Activated CD4-positive, CD25-positive, alpha-beta regulatory T cell treated with anti-CD3 and anti-CD28 coated beads, Interleukin-2, amount 50 U/mL, for 24 hours (primary cell): ENCODE data around the gene LBX1.

Experiments
- ATAC-seq, 2 donors: fragments of 150-1000 bp; cut with Tn5 transposase; one replicate each; pipeline ENCODE4 v1.10.0; 2021; ENCODE audit warnings: mild to moderate bottlenecking in 1 of 2, moderate library complexity in 1 of 2

LBX1 gene, protein sequence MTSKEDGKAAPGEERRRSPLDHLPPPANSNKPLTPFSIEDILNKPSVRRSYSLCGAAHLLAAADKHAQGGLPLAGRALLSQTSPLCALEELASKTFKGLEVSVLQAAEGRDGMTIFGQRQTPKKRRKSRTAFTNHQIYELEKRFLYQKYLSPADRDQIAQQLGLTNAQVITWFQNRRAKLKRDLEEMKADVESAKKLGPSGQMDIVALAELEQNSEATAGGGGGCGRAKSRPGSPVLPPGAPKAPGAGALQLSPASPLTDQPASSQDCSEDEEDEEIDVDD

DNA sequence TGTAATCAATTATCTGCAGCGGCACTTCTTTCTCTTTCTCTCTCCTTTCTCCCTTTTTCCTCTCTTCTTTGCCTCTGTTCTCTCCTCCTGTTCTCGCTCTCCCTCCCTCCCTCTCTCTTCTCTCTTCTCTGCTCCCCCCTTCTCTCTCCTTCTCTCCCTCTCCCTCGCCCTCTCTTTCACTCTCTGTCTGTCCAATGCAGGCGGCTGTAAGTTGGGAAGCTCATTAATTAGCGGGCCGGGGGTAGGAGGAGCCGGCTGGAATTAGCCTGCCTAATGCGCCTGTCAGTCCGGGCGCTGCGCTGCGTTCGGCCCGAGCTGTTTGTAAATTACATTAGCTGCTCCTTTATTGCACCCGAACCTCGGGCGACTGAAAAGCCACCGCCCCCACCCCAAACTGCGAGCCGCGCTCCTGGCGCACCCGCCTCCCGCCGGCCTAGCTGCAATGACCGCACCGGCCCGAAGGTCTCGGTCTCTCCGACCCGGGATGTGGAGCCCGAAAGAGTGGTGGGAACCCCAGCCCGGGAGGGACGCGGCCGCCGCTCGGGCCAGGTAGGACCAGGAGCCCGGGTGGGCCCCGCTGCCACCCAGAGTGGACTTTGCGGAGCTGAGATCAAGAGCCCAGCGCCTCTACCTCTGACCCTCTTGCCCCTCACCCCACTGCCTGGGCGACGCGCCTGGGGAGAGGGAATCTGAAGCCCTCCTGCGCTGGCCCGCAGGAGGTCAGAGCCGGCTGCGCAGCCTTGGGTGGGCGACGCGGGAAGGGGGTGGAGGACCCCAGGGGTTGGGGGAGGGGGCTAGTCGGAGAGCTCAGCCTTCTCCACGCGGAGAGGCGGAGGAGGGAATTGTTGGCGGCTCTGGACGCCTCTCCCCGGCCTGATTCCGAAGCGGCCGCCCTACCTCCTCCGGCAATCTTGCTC, at the start of gene LBX1:
Gene LBX1 (minus strand): TSS at position 198 of the 917 bp plus-strand sequence. CDS start 648 bp downstream, outside the sequence.
- no peak for ATAC-seq

DNA sequence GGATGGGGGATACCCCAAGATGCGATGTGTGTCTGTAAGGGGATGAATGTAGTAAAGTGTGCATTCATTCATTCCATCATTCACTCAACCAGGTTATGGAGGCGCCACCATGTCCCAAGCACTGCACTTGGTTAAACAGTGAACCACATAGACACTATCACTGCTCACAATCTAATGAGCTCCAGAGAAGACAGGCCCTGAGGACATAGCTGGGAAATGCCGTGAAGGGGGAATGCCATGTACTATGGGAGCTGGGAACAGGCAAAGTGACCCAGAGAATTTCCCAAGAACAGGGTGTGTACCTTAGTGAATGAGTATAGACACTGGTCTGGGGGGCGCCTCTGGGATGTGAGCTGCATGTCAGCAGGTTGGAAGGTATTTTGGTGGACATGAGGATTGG, 44.5 kb upstream of the LBX1 start:
- ATAC-seq, result no peak

DNA sequence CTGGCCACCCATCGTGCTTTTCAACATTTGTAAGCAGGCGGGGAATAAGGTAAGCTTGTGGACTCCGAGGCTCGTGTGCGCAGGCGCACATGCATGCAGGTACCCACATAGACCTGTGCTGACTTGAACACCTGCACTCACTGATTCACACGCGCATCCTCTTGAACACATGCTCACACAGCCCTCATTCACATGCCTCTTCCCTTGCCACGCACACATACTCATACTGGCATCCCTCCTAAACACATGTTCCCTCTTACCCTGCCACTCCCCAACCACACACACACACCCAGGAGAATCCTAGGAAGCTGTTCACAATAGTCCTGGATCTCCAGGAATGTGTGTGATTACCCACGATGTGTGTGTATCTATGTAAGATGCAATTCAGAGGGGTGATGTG, 44.1 kb upstream of the LBX1 start:
- no peak for ATAC-seq

DNA sequence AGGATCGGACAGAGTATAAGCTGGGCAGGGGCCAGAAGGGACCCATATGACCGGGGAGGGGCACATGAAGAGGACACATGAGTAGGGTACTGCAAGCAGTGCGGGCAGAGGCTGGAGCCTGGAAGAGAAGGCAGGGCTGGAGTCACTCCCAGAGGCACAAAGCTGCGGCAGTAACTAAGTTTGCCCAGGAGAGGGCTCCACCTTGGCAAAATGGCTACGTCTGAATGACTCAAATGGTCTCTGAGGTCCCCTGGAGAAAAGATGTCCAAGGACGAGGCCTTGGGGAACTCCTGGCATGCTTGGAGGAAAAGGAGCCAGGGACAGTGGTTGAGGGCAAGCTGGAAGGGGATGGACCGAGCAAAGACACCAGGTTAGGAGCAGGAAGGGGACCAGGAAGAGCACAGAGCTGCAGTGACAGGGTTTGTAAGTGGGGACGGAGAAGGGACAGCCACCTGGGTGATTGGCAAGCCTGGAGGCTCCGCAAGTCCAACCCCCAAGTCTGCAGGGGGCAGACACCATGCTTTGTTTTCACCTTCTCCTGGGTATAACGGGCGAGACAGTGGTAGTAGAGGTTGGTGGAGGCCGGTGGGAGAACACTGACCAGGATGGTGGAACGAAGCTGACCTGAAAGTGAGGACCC, 43.1 kb upstream of the LBX1 start:
- peak in 1 of 2 donors; percentile 65 for ATAC-seq

DNA sequence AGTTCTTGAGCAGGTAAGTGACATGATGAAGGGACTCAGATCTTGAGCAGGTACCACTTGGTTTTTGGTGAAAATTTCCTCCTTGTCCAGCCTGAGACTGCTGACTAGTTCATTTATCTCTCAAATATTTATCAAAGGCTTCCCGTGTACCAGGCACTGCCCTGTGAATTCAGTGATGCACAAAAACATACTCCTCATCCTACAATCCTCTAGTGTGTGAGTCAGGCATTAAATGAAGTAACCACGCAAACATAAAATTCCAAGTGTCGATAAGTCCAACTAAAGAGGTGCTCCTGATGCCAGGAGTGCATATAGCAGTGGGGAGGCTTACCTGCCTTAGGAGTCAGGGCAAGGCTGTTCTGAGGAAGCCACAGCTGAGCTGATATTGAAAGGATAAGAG, 41.5 kb upstream of the LBX1 start:
- no peak for ATAC-seq

DNA sequence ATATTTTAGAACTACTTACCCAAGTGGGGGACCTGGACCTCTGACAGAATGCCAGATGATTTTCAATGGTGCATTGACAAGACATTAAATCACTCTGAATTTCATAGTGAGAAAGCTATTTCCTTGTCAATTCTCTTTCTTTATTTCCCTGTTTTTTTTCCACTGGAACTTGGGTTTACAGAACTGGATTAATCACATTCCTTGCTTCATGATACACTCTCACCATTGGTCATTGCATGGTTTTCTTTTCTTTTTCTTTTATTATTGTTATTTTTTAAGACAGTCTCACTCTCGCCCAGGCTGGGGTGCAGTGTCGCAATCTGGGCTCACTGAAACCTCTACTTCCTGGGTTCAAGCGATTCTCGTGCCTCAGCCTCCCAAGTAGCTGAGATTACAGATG, 38.5 kb upstream of the LBX1 start:
- ATAC-seq, result no peak

DNA sequence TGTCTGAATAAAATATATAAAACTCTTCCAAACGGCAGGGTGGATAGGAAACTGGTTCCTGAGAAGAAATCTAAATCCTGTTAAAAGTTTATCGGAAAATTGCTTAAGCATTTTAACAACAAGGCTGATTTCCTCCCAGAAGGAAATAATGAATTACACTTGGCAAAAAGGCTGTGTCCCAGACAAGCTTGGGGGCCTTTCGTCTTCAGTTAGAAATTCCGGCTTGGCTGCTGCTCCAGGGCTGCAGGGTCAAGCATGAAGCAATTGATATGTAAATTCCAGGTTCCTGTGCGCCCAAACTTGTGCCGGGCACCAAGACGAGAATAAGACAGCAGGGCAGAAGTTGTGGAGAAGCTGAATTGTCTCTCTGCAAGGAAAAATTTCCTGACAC, 38.0 kb upstream of the LBX1 start:
- ATAC-seq, result no peak

DNA sequence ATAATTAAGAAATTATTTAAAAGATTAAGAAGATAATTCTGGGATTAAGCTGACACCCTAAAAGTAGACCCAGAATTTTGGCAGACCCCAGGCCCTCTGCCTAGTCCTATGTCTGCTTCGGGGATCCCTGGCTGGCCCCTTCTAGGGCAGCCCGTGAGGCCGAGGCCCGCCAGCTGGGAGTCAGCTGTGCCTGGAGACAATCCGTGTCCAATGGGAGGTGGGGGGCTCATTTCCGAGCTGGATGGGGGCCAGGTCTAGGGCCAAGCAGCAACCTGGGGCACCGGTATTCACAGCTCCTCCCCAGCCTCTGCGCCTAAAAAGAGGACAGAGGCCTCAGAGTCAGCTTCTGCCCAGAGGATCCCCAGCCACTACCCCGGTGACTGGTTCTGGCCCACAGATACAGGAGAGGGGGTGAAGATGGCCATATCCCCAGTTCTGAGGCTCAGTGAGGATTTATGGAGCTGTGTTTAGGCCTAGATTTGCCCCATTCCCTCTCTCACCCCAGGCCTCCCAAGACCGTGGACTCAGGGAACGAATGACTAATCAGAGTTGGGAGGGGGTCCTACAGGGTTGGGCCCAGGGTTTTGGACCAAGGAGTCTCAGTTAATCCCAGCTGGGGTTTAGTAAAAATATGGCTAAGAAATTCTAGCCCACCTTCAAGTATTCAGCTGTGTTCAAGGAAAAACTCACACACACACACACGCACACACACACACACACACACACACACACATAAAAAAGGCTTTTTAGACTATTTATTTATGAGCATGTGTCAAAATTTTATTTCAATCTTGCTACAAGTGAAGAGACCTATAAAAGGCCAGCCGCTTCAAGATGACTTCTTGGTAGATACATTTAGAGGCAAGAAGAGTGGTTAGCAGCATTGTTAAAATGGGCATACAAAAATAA, 37.4 kb upstream of the LBX1 start:
- ATAC-seq, result no peak

DNA sequence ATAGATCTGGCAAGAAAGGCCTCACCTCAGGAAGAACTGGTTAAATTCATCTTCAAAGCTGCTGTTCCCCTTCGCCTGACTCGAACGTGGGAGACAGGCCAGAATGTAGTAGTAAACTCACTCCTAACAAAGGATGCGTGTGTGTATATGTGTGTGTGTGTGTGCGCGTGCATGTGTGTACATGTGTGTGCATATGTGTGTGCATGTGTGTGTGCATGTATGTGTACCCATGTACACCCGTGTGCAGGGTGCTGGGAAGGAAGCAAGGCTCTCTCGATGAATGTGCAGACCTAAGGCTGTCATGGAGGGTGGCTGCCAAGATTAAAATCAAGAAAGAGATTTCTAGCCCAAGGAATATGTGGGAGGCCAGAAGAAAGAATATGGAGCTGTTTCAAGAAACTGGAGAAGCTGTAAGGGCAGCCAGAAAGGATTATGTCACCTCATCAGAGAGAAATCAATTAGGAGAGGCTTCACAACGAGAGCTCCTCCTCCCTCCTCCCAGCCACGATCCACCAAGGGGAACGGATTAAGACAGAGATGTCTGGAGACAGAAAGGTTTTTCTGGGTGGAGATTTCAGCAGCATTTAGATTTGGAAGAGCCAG, 34.0 kb upstream of the LBX1 start:
- no peak for ATAC-seq

DNA sequence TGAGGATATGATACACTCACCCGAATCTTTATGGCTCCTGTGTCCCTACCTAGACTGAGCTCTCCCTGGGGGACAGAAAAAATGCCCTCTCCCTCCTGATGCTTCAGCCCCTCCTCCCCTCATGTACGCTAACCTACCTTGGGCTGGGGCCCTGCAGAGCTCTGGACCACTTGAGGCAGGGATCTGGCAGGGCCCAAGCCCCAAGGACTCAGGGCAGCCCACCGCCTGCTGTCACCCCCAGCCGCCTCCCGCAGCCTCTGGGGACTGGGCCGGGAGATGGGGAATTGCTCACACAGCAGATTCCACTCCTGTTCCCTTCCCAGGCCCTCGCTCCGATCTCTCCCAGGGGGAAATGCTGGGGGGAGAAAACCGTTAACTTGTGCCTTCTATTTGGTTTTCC, 32.9 kb upstream of the LBX1 start:
- no peak for ATAC-seq

DNA sequence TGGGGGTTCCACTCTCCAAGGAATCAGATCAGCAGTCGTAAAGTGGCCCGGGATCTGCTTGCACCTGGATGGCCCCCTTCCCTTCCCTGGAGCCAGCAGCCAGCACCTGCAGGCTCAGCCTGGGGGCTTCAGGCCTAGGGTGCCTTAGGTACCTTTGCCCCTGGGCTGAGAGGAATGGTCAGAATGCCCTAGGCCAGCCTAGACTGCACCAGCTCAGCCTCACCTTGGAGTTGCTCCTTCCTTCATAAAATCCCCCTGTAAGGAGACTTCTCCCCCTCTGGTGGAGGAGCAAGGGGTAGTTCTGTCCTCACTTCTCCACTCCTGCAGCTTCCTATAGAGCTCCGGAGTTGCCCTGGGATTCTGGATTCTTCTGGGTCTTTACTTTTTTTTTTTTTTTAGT, 32.4 kb upstream of the LBX1 start:
- no peak for ATAC-seq

DNA sequence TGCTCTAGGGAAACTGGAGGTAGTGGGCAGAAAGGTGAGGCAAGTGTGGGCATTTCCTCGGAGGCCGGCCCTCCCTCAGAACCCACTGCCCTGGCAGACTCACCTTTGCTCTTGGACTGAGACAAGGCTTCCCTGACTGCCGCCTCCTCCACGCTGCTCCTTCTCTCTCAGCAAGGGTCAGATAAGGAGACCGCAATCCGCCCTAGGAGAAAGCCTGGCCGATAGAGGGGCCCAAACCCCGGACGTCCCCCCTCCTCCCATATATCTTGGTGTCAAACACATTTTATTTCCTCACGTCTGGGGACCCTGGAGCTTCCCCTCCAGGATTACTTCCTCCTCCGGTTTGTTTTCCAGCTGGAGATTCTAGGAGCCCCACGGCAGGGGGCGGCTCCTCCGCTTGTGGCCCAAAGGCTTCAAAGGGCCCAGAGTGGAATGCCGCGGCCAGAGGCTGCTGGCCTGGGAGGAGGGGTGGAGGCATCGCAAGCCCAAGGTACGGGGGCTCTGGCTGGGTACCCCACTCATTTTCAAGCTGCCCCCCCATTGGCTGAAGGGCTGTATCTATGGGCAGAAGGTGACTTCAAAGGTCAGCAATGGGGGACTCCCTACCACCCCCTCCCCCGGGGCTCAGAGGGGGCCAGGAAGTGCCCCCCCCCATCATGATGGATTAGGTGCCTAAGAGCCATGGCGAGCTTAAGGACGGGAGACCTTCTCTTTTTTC, 31.7 kb upstream of the LBX1 start:
- ATAC-seq, result no peak

DNA sequence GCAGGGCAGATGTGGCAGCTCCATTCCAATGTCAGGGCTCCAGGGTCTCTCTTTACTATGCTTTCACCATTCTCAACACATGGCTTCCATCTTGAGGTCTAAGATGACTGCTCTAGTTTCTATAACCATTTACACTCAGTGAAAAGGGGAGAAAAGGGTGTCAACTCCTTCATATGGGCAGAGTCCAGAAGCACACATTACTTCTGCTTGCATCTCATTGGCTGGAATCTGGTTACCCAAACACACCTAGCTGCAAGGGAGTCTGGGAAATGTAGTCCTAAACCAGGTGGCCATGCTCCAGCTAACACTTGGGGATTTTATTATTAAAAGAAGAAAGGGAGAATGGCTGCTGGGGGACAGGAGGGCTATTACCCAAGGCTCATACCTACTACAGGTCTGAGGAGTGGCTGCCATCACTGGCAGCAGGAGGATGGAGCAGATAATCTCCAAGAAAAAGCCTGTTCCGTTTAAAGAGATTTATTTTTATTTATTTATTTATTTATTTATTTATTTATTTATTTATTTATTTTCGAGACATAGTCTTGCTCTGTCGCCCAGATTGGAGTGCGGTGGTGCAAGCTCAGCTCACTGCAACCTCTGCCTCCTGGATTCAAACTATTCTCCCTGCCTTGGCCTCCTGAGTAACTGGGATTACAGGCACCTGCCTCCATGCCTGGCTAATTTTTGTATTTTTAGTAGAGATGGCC, 29.1 kb upstream of the LBX1 start:
- no peak for ATAC-seq

DNA sequence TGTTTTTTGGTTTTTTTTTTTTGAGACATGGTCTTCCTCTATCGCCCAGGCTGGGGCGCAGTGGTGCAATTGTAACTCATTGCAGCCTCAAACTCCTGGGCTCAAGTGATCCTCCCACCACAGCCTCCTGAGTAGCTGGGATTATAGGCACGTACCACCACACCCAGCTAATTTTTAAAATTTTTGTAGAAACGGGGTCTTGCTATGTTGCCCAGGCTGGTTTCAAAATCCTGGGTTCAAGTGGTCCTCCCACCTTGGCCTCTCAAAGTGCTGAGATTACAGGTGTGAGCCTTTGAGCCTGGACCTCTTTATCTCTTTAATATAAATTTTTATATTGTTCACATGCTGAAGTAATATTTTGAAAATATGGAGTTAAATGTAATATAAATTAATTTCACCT, 28.2 kb upstream of the LBX1 start:
- ATAC-seq, result no peak

DNA sequence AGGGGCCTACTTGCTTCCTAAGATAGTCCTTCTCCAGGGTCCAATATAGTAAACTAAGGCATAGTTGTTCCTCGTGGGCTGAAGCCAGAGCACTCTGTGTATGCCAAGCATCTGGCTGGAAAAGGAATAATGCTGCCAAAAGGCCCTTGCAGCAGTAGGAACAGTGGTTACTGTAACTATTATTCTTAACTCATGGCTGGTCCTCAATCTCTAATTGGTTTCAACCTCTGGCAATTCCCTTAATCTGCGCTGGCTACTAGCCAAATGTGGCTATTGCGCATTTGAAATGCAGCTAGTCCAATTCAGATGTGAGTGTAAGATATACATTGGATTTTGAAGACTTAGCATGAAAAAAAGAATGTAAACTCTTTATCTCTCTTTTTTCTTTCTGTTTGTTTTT, 27.8 kb upstream of the LBX1 start:
- no peak for ATAC-seq

DNA sequence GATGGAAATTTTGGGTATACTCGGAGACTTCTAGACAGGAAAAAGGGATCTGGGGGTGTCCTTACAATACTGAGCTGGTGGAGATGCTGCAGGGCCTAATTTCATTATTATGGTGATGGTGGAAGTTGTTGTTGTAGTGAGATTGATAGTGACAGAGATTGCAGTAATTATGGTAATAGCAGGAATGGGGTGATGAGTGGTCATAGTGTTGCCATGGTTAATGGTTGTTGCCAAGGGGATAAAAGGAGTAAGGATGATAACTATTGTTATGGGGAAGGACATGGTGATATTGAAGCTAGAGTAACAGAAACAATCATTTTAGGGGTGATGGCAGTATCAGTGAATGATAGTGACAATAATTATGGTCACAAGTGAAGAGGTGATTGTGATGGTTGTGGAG, 27.1 kb upstream of the LBX1 start:
- no peak for ATAC-seq

DNA sequence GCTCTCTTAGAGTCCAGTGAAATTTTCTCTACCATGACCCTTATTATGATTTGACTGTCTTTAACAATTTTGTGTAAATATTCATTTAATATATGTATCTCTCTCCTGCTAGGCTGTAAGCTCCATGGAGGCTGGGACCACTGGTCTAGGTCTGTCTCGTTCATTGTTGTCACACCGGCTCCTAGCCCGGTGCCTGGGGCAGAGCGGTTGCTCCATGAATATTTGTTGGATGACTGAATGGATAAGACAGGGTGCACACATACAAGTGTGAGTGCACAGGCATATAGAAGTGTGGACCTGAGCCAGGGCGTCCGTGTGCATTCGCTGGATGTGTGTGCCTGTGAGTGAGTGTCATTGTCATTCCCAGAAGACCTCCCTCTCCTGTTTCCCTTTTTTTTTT, 20.9 kb upstream of the LBX1 start:
- no peak for ATAC-seq

DNA sequence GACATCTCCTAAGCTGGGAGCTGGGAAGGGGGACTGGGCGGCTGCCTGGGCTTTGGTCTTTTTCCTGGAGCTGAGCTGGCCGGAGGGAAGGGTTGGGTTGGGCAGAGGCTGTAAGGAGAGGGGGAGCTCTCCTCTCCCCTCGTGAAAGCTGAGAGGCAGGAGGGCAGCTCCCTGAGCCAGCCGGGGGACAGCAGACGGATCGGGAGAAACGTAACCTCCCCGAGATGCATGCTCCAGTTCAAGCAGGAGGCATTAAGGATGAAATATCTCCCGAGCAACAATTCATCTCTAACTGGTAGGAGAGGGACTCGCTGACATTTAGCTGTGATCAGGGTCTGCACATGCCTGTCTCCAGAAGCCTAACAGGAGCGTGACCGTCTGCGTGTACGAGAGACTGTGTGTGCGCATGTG, 19.9 kb upstream of the LBX1 start:
- ATAC-seq, result no peak

DNA sequence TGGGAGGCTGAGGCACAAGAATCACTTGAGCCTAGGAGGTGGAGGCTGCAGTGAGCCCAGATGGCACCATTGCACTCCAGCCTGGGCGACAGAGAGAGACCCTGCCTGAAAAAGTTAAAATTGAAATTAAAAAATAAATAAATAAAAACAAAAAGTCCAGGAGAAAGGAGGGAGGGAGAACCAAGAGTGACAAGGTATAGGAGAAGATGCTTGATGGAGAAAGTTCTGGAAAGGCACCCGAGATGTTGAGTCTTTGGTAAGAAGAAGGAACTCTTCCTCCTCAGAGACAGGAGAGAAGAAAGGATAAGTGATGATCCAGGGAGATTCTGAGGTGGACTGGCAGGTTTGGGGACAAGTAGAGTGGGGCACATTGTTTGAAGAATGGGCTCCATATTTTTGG, 17.4 kb upstream of the LBX1 start:
- no peak for ATAC-seq

DNA sequence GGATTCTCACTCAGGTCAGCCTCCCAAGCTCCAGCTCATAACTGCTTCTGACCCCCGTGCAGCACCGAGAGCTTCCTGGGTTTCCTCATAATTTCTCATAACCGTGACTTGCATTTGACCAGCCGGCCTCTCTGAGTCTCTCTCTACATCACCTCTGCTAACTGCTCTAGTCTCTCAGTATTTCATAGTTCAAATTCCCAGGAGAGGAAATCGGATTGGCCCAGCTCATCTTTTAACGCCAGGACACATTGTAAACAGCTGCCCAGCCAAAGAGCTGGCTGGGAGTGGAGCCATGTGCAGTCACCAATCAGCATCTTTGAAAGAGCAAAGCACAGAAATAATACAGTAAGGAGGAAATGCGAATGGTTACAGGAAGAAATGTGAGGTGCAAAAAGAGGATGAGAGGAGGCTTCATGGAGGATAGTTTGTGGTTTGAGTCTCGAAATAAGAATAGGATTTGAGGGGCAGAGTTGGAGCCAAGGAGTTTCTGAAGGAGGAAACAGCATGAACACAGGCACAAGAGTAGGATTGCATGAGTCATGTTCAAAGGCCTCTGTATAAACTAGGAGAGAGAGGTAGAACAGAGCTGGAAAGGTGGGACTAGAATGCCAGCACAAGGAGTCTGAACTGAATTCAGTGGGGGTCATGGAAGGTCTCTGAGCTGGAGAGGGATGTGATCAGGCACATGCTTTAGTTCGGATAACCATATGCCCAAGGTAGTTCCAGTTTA, 15.2 kb upstream of the LBX1 start:
- no peak for ATAC-seq
